Fibroblast of lung (primary cell): ENCODE measurements around the gene CDK10. TPM values are rescaled to one million over a fixed set of nuclear protein-coding genes. Genes with fewer than 3 reads are reported as not detected.

Experiments
- DNase-seq, 2 donors: peaks; one replicate each; pipeline versions ENCODE4 v3.0.0 to v3.0.0-alpha.2; 2010; ENCODE audit warnings: low read depth in 2 of 2
- H2AFZ ChIP-seq: 2 replicates; pipeline ENCODE4 v1.5.1; 2012; ENCODE audit warnings: low read length, control low read depth, inconsistent platforms
- H3K27ac ChIP-seq: 2 replicates; pipeline ENCODE4 v1.5.1; 2011; ENCODE audit warnings: low read length, control low read depth; ENCODE audit not compliant: insufficient read depth
- H3K27me3 ChIP-seq: 2 replicates; pipeline ENCODE4 v1.5.1; 2011; ENCODE audit warnings: mild to moderate bottlenecking, low read length; ENCODE audit not compliant: control insufficient read depth, insufficient read depth
- H3K36me3 ChIP-seq: 2 replicates; pipeline ENCODE4 v1.5.1; 2011; ENCODE audit warnings: low read length; ENCODE audit not compliant: control insufficient read depth, insufficient read depth
- H3K4me1 ChIP-seq: 2 replicates; pipeline ENCODE4 v1.5.1; 2011; ENCODE audit warnings: low read length; ENCODE audit not compliant: control insufficient read depth, insufficient read depth; ENCODE audit errors: extremely low read depth
- H3K4me2 ChIP-seq: 2 replicates; pipeline ENCODE4 v1.5.1; 2011; ENCODE audit warnings: low read length, control low read depth; ENCODE audit not compliant: insufficient read depth; ENCODE audit errors: extremely low read depth
- H3K4me3 ChIP-seq, 4 experiments: fragments of 200-600 bp in 1 of 4; sonication (generic) in 1 of 4; replicated peaks in 1 of 4; 2 replicates each; pipeline ENCODE4 v1.5.1; 2011 to 2016; ENCODE audit warnings: low read length in 4 of 4, low read depth in 3 of 4, mild to moderate bottlenecking in 3 of 4, control low read depth in 2 of 4, inconsistent platforms in 1 of 4, mixed read lengths in 1 of 4; ENCODE audit not compliant: insufficient read depth in 1 of 4; ENCODE audit errors: control extremely low read depth in 1 of 4
- H3K79me2 ChIP-seq: 2 replicates; pipeline ENCODE4 v1.5.1; 2012; ENCODE audit warnings: mild to moderate bottlenecking, low read length, inconsistent platforms; ENCODE audit not compliant: control insufficient read depth, insufficient read depth
- H3K9ac ChIP-seq: 2 replicates; pipeline ENCODE4 v1.5.1; 2011; ENCODE audit warnings: mild to moderate bottlenecking, low read length, control low read depth; ENCODE audit not compliant: insufficient read depth
- H3K9me3 ChIP-seq: 2 replicates; pipeline ENCODE4 v1.5.1; 2012; ENCODE audit warnings: low read depth, low read length; ENCODE audit not compliant: control insufficient read depth, insufficient read depth
- H4K20me1 ChIP-seq: 2 replicates; pipeline ENCODE4 v1.5.1; 2011; ENCODE audit warnings: low read length; ENCODE audit not compliant: control insufficient read depth, insufficient read depth; ENCODE audit errors: extremely low read depth
- EZH2 ChIP-seq: IDR thresholded peaks from 2 replicates; pipeline ENCODE4 v1.5.1; 2012; ENCODE audit warnings: low read length, control low read depth, mild to moderate bottlenecking; ENCODE audit errors: missing control alignments
- polyA plus RNA-seq, 2 donors: library from polyadenylated mRNA; depleted of rRNA in 1 of 2; stranded (reverse) in 1 of 2; unstranded in 1 of 2; fragments of >200 nt; gene quantifications; 2 replicates each; pipeline ENCODE4 v1.2.1, GENCODE V29; 2011 to 2012; ENCODE audit warnings: missing spikeins in 1 of 2
- total RNA-seq: library from RNA; depleted of rRNA; stranded (reverse); fragments of >200 nt; gene quantifications from 2 replicates; pipeline ENCODE4 v1.2.1, GENCODE V29; 2014
- TF ChIP-seq, protein P1 (sequence below), 2 donors: IDR thresholded peaks in 1 of 2; conservative IDR thresholded peaks in 1 of 2; 1 replicate in 1 of 2; 2 replicates in 1 of 2; pipeline ENCODE4 v1.5.1; 2011 to 2012; ENCODE audit warnings: low read length in 2 of 2, control low read depth in 1 of 2, inconsistent platforms in 1 of 2, low read depth in 1 of 2, mild to moderate bottlenecking in 1 of 2

Gene CDK10
- total and polyA plus RNA-seq, 2 donors (not counting 1 experiment from before 2014, with no cell fraction given): 22.9 to 41.9 TPM

DNA sequence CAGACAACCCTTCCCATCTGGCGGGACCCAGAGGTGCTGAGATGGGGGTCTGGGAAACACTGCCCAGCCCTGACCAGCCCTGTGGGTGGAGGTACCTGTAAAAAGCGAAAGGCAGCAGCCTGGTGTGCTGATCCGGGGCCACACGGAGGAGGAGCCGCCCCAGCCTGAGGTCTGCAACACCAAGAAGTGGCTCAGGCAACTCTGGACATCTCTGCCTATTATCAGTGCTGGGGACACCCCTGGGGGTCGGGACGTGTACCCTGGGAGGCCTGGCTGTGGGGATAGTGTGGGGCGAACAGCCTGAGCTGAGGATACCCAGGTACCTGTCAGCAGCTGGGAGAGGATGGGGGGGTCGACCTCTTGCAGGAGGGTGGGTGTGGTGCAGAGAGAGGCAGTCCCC, 52.9 kb downstream of the CDK10 start:
- TF ChIP-seq, protein P1, sequence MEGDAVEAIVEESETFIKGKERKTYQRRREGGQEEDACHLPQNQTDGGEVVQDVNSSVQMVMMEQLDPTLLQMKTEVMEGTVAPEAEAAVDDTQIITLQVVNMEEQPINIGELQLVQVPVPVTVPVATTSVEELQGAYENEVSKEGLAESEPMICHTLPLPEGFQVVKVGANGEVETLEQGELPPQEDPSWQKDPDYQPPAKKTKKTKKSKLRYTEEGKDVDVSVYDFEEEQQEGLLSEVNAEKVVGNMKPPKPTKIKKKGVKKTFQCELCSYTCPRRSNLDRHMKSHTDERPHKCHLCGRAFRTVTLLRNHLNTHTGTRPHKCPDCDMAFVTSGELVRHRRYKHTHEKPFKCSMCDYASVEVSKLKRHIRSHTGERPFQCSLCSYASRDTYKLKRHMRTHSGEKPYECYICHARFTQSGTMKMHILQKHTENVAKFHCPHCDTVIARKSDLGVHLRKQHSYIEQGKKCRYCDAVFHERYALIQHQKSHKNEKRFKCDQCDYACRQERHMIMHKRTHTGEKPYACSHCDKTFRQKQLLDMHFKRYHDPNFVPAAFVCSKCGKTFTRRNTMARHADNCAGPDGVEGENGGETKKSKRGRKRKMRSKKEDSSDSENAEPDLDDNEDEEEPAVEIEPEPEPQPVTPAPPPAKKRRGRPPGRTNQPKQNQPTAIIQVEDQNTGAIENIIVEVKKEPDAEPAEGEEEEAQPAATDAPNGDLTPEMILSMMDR (conservative IDR thresholded peaks at IDR 0.05 in 1 of 2, IDR thresholded peaks at IDR 0.05 in 1 of 2; ENCODE audit: low read depth in 1 of 2, low read length in 2 of 2): no peak
- TF ChIP-seq EZH2: no peak
- no peak overlapping the region for H3K4me3 ChIP-seq
- H3K36me3 ChIP-seq: peaks cover 25% of the 10 kb centered on the region

DNA sequence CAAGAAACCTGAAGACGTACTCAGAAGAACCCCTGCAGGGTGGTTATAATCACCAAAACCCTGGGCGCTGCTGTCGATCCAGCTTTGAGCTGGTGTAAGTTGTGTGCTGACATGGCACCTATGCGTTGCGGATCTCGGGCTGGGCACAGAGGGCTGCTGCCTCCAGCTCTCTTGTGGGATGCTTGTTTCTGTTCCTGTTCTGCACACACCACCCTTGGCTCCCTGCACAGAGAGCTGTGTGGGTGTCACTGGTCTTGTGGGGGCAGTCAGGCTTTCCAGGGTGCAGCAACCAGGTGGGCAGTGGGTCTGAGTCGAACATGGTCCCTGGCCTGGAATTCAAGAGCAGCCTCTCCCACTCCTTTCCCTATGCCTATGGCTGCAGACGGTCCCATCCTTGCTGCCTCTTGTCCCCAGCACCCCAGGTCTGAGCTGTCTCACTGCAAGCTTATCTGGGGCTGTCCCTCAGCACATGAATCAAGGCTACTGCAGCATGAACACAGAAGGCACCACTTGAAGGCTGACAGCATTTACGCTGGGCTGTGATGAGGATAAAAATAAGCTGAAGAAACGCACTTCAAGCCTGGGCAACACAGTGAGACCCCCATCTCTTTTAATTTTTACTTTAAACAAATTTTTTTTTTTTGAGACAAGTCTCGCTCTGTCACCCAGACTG, 55.0 kb downstream of the CDK10 start:
- no peak overlapping the region for H3K4me3 ChIP-seq
- H3K79me2 ChIP-seq: no peaks in the 10 kb centered on the region
- no peaks in the 10 kb centered on the region for H4K20me1 ChIP-seq
- no peak overlapping the region for H2AFZ ChIP-seq
- DNase-seq: no peak
- H3K27me3 ChIP-seq: no peaks in the 10 kb centered on the region
- H3K36me3 ChIP-seq: peaks cover 29% of the 10 kb centered on the region
- no peaks in the 10 kb centered on the region for H3K9me3 ChIP-seq
- H3K4me1 ChIP-seq: no peaks in the 10 kb centered on the region
- TF ChIP-seq EZH2: no peak
- TF ChIP-seq, protein P1 (conservative IDR thresholded peaks at IDR 0.05 in 1 of 2, IDR thresholded peaks at IDR 0.05 in 1 of 2; ENCODE audit: low read depth in 1 of 2, low read length in 2 of 2): no peak
- H3K27ac ChIP-seq: no peak overlapping the region
- H3K9ac ChIP-seq: no peak overlapping the region
- H3K4me2 ChIP-seq: no peak overlapping the region

More for the DNA sequence above, 52.9 kb downstream of the CDK10 start:
- Histone ChIP-seq H3K27ac (no peak overlapping the region), H3K4me2 (no peak overlapping the region), H3K27me3 (no peaks in the 10 kb centered on the region), H3K9me3 (no peaks in the 10 kb centered on the region), H3K4me1 (no peaks in the 10 kb centered on the region), H2AFZ (no peak overlapping the region), H4K20me1 (no peaks in the 10 kb centered on the region), H3K9ac (no peak overlapping the region), H3K79me2 (no peaks in the 10 kb centered on the region)
- no peak for DNase-seq

DNA sequence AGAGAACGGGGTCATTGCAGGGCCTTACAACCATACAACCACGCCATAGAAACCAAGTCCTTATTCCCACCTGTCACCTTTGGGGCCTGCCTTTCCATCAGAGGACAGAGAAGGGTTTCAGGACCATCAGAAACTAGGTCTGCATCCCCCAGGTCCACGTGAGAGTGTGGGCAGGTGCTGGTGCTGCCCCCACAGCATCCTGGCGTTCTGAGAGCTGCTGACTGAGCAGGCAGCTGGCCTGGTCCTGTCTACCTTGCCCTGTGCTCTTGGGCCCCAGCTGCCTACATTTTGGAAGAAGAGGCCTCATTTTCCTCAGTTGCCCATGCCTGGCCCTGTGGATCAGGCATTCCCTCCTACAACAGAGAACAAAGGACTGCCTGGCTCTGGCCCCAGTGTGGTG, 56.5 kb downstream of the CDK10 start:
- Histone ChIP-seq H3K9me3 (no peaks in the 10 kb centered on the region), H3K4me2 (no peak overlapping the region), H4K20me1 (no peaks in the 10 kb centered on the region), H3K4me3 (no peak overlapping the region), H3K9ac (no peak overlapping the region), H3K79me2 (no peaks in the 10 kb centered on the region), H3K27me3 (no peaks in the 10 kb centered on the region), H3K36me3 (peaks cover 24% of the 10 kb centered on the region), H3K27ac (no peak overlapping the region), H2AFZ (no peak overlapping the region), H3K4me1 (no peaks in the 10 kb centered on the region)
- TF ChIP-seq, protein P1 (conservative IDR thresholded peaks at IDR 0.05 in 1 of 2, IDR thresholded peaks at IDR 0.05 in 1 of 2; ENCODE audit: low read depth in 1 of 2, low read length in 2 of 2): no peak
- DNase-seq: no peak
